ENCODE measurements around the gene SLC5A10. TPM values are rescaled to one million over a fixed set of nuclear protein-coding genes. Genes with fewer than 3 reads are reported as not detected.

SLC5A10 gene
- polyA plus RNA-seq, 1 donor (not counting 4 experiments of a cell fraction or from before 2014, with no cell fraction given), result not detected

GRCh38 chr17:18910881-18911280 lies 41.1 kb upstream of the SLC5A10 start:
- no peak overlapping the region for H3K27ac ChIP-seq (ENCODE audit: control insufficient read depth, insufficient read depth, low read length)
- dilution Hi-C loops (cut with MboI; ENCODE audit: extremely low pct_ligation_motif_present, low sequenced_read_pairs), result no loop called here
- DNase-seq (ENCODE audit: low read depth, low spot score) (no peak), FAIRE-seq (no peak)
- H3K9ac ChIP-seq (ENCODE audit: control insufficient read depth, extremely low read depth, insufficient read depth, low read length), result no peak overlapping the region
- no peaks in the 10 kb centered on the region for H3K9me1 ChIP-seq (ENCODE audit: control insufficient read depth, extremely low read depth, insufficient read depth, low read length)
- H3K36me3 ChIP-seq (ENCODE audit: control insufficient read depth in 2 of 2, extremely low read depth in 1 of 2, insufficient read depth in 2 of 2, low read length in 2 of 2), result peaks cover 5 to 20% of the 10 kb centered on the region in 2 experiments
- no peaks in the 10 kb centered on the region for H3K9me3 ChIP-seq (ENCODE audit: control insufficient read depth, low read depth, low read length)
- H3K4me1 ChIP-seq (ENCODE audit: control insufficient read depth, extremely low read depth, insufficient read depth, low read length), result no peaks in the 10 kb centered on the region
- H3K4me3 ChIP-seq (ENCODE audit: control insufficient read depth in 2 of 3, extremely low read depth in 1 of 3, insufficient read depth in 2 of 3, low read depth in 1 of 3, low read length in 3 of 3), result no peak overlapping the region
- TF ChIP-seq EZH2 (IDR thresholded peaks at IDR 0.05; ENCODE audit: low read length) (no peak), CTCF (optimal IDR thresholded peaks at IDR 0.05 in 1 of 3, IDR thresholded peaks at IDR 0.05 in 1 of 3, conservative IDR thresholded peaks at IDR 0.05 in 1 of 3; ENCODE audit: extremely low read depth in 1 of 3, insufficient read depth in 2 of 3, low read length in 3 of 3) (no peak)
- H3K27me3 ChIP-seq (ENCODE audit: control insufficient read depth, extremely low read depth, insufficient read depth, low read length), result no peaks in the 10 kb centered on the region
- H4K20me1 ChIP-seq (ENCODE audit: control insufficient read depth, extremely low read depth, insufficient read depth, low read length), result no peaks in the 10 kb centered on the region
- no peaks in the 10 kb centered on the region for H3K79me2 ChIP-seq (ENCODE audit: control insufficient read depth, insufficient read depth, low read length)
- no peak overlapping the region for H3K4me2 ChIP-seq (ENCODE audit: control insufficient read depth, extremely low read depth, insufficient read depth, low read depth, low read length)
- H2AFZ ChIP-seq (ENCODE audit: control insufficient read depth, low read length), result no peak overlapping the region

DNA sequence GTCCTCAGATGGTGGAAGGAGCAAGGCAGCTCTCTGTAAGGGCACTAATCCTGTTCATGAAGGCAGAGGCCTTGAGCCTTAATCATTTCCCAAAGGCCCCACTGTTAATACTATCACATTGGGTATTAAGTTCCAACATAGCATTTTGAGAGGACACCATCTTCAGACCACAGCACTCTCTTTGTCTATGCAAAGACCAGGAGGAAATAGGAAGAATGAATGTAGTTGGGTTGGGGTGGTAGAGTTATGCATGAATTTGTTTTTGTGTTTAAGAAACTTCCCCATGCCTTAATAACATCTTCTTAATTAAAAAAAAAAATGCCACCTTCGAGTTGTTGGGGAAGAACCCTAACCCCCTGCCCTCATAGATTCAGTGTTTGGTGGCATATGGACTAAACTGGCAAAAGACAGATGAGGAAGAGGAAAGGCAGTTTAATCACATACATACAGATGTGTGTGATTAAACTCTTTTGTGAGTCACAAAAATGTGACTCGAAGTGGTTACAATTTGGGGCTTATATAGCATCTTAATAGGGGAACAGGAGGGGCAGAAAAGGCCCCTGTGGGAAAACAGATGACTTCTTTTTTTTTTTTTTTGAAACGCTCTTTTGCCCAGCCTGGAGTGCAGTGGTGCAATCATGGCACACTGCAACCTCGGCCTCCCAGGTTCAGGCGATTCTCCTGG lies 35.0 kb upstream of the SLC5A10 start:
- peaks cover 14% of the 10 kb centered on the region for H3K4me1 ChIP-seq (ENCODE audit: control insufficient read depth, extremely low read depth, insufficient read depth, low read length)
- no peaks in the 10 kb centered on the region for H3K9me1 ChIP-seq (ENCODE audit: control insufficient read depth, extremely low read depth, insufficient read depth, low read length)
- peaks cover 15 to 18% of the 10 kb centered on the region in 2 experiments for H3K36me3 ChIP-seq (ENCODE audit: control insufficient read depth in 2 of 2, extremely low read depth in 1 of 2, insufficient read depth in 2 of 2, low read length in 2 of 2)
- no peak overlapping the region for H3K9ac ChIP-seq (ENCODE audit: control insufficient read depth, extremely low read depth, insufficient read depth, low read length)
- dilution Hi-C loops (cut with MboI; ENCODE audit: extremely low pct_ligation_motif_present, low sequenced_read_pairs), result no loop called here
- H3K9me3 ChIP-seq (ENCODE audit: control insufficient read depth, low read depth, low read length), result no peaks in the 10 kb centered on the region
- no peak overlapping the region for H3K4me3 ChIP-seq (ENCODE audit: control insufficient read depth in 2 of 3, extremely low read depth in 1 of 3, insufficient read depth in 2 of 3, low read depth in 1 of 3, low read length in 3 of 3)
- DNase-seq (ENCODE audit: low read depth, low spot score) (no peak), FAIRE-seq (no peak)
- no peak overlapping the region for H2AFZ ChIP-seq (ENCODE audit: control insufficient read depth, low read length)
- H3K79me2 ChIP-seq (ENCODE audit: control insufficient read depth, insufficient read depth, low read length), result no peaks in the 10 kb centered on the region
- TF ChIP-seq EZH2 (IDR thresholded peaks at IDR 0.05; ENCODE audit: low read length) (no peak), CTCF (optimal IDR thresholded peaks at IDR 0.05 in 1 of 3, IDR thresholded peaks at IDR 0.05 in 1 of 3, conservative IDR thresholded peaks at IDR 0.05 in 1 of 3; ENCODE audit: extremely low read depth in 1 of 3, insufficient read depth in 2 of 3, low read length in 3 of 3) (no peak)
- H3K27ac ChIP-seq (ENCODE audit: control insufficient read depth, insufficient read depth, low read length), result no peak overlapping the region
- H3K27me3 ChIP-seq (ENCODE audit: control insufficient read depth, extremely low read depth, insufficient read depth, low read length), result no peaks in the 10 kb centered on the region
- peaks cover 2% of the 10 kb centered on the region for H4K20me1 ChIP-seq (ENCODE audit: control insufficient read depth, extremely low read depth, insufficient read depth, low read length)
- H3K4me2 ChIP-seq (ENCODE audit: control insufficient read depth, extremely low read depth, insufficient read depth, low read depth, low read length), result no peak overlapping the region

Data from keratinocyte (primary cell).